Skeletal muscle satellite cell (primary cell): Measurements from ENCODE around the gene TBC1D16.

Experiments used
- H3K27me3 ChIP-seq: 2 replicates; pipeline ENCODE4 v1.7.0; 2013; ENCODE audit warnings: low read length; ENCODE audit not compliant: control insufficient read depth, insufficient read depth
- H3K36me3 ChIP-seq: 2 replicates; pipeline ENCODE4 v1.7.0; 2013; ENCODE audit warnings: mild to moderate bottlenecking, control low read depth, low read length; ENCODE audit not compliant: insufficient read depth
- H3K4me1 ChIP-seq: 2 replicates; pipeline ENCODE4 v1.7.0; 2013; ENCODE audit warnings: low read length; ENCODE audit not compliant: control insufficient read depth, insufficient read depth
- H3K4me2 ChIP-seq: 2 replicates; pipeline ENCODE4 v1.7.0; 2013; ENCODE audit warnings: mild to moderate bottlenecking, low read length
- H3K4me3 ChIP-seq: 2 replicates; pipeline ENCODE4 v1.7.0; 2013; ENCODE audit warnings: low read length
- H3K9ac ChIP-seq: 2 replicates; pipeline ENCODE4 v1.7.0; 2013; ENCODE audit warnings: mild to moderate bottlenecking, low read depth, low read length, moderate library complexity
- H3K9me3 ChIP-seq: replicated peaks from 2 replicates; pipeline ENCODE4 v1.7.0; 2013; ENCODE audit warnings: mild to moderate bottlenecking, control low read depth, low read length

The TBC1D16 gene

GRCh38 chr17:80021600-80021999, 14.1 kb downstream of the TBC1D16 start:
- H3K4me1 ChIP-seq = peaks cover 27% of the 10 kb centered on the region
- H3K4me3 ChIP-seq = no peak overlapping the region
- H3K9me3 ChIP-seq = no peaks in the 10 kb centered on the region
- no peak overlapping the region for H3K4me2 ChIP-seq
- peaks cover 5% of the 10 kb centered on the region for H3K36me3 ChIP-seq
- no peaks in the 10 kb centered on the region for H3K27me3 ChIP-seq
- H3K9ac ChIP-seq = no peak overlapping the region

GRCh38 chr17:80018917-80019651, 16.6 kb downstream of the TBC1D16 start:
- H3K4me2 ChIP-seq = peak overlapping the region; percentile 23
- H3K36me3 ChIP-seq = peaks cover 5% of the 10 kb centered on the region
- H3K4me3 ChIP-seq = no peak overlapping the region
- H3K4me1 ChIP-seq = peaks cover 9% of the 10 kb centered on the region
- peaks cover 6% of the 10 kb centered on the region for H3K9me3 ChIP-seq
- no peaks in the 10 kb centered on the region for H3K27me3 ChIP-seq
- H3K9ac ChIP-seq = no peak overlapping the region

GRCh38 chr17:80017226-80018010, 18.3 kb downstream of the TBC1D16 start:
- H3K4me2 ChIP-seq = no peak overlapping the region
- no peak overlapping the region for H3K9ac ChIP-seq
- peaks cover 13% of the 10 kb centered on the region for H3K36me3 ChIP-seq
- H3K4me3 ChIP-seq = no peak overlapping the region
- H3K27me3 ChIP-seq = no peaks in the 10 kb centered on the region
- peaks cover 6% of the 10 kb centered on the region for H3K9me3 ChIP-seq
- peaks cover 5% of the 10 kb centered on the region for H3K4me1 ChIP-seq

- peaks cover 14% of the 10 kb centered on the region for H3K36me3 ChIP-seq
- H3K9ac ChIP-seq = no peak overlapping the region
- H3K27me3 ChIP-seq = no peaks in the 10 kb centered on the region
- no peak overlapping the region for H3K4me2 ChIP-seq
- peaks cover 6% of the 10 kb centered on the region for H3K4me1 ChIP-seq
- no peak overlapping the region for H3K4me3 ChIP-seq
- H3K9me3 ChIP-seq = peaks cover 6% of the 10 kb centered on the region
Measured at GRCh38 chr17:80012765-80013741, 22.6 kb downstream of the TBC1D16 start.

GRCh38 chr17:80011989-80012555, 23.6 kb downstream of the TBC1D16 start:
- Histone ChIP-seq H3K9me3 (peaks cover 6% of the 10 kb centered on the region), H3K36me3 (peaks cover 14% of the 10 kb centered on the region), H3K4me1 (peaks cover 6% of the 10 kb centered on the region), H3K4me3 (no peak overlapping the region), H3K9ac (no peak overlapping the region), H3K4me2 (no peak overlapping the region), H3K27me3 (no peaks in the 10 kb centered on the region)

GRCh38 chr17:80010283-80010858, 25.3 kb downstream of the TBC1D16 start:
- Histone ChIP-seq H3K36me3 (peaks cover 14% of the 10 kb centered on the region), H3K4me2 (no peak overlapping the region), H3K9me3 (peaks cover 6% of the 10 kb centered on the region), H3K4me1 (peaks cover 6% of the 10 kb centered on the region), H3K4me3 (no peak overlapping the region), H3K27me3 (no peaks in the 10 kb centered on the region), H3K9ac (no peak overlapping the region)

GRCh38 chr17:80009391-80010282, 26.0 kb downstream of the TBC1D16 start:
- no peaks in the 10 kb centered on the region for H3K27me3 ChIP-seq
- peaks cover 3% of the 10 kb centered on the region for H3K9me3 ChIP-seq
- no peak overlapping the region for H3K4me2 ChIP-seq
- no peak overlapping the region for H3K9ac ChIP-seq
- peaks cover 6% of the 10 kb centered on the region for H3K4me1 ChIP-seq
- no peak overlapping the region for H3K4me3 ChIP-seq
- peaks cover 14% of the 10 kb centered on the region for H3K36me3 ChIP-seq

GRCh38 chr17:80008848-80009247, 26.8 kb downstream of the TBC1D16 start:
- H3K9me3 ChIP-seq = no peaks in the 10 kb centered on the region
- no peak overlapping the region for H3K4me3 ChIP-seq
- H3K4me2 ChIP-seq = no peak overlapping the region
- H3K9ac ChIP-seq = no peak overlapping the region
- H3K27me3 ChIP-seq = no peaks in the 10 kb centered on the region
- H3K4me1 ChIP-seq = peaks cover 6% of the 10 kb centered on the region
- peaks cover 14% of the 10 kb centered on the region for H3K36me3 ChIP-seq

GRCh38 chr17:80008383-80008840, 27.3 kb downstream of the TBC1D16 start:
- Histone ChIP-seq H3K36me3 (peaks cover 14% of the 10 kb centered on the region), H3K9me3 (no peaks in the 10 kb centered on the region), H3K27me3 (no peaks in the 10 kb centered on the region), H3K4me3 (no peak overlapping the region), H3K4me2 (no peak overlapping the region), H3K4me1 (peaks cover 6% of the 10 kb centered on the region), H3K9ac (no peak overlapping the region)

- Histone ChIP-seq H3K36me3 (peaks cover 11% of the 10 kb centered on the region), H3K27me3 (no peaks in the 10 kb centered on the region), H3K9me3 (no peaks in the 10 kb centered on the region), H3K4me3 (no peak overlapping the region), H3K9ac (no peak overlapping the region), H3K4me1 (peaks cover 6% of the 10 kb centered on the region), H3K4me2 (no peak overlapping the region)
Measured at GRCh38 chr17:80007939-80008338, 27.7 kb downstream of the TBC1D16 start.
